Measurements from ENCODE around the gene LBP.

GRCh38 chr20:38355161-38356012, 9.1 kb downstream of the LBP start:
- TF ChIP-seq CTCF (IDR thresholded peaks at IDR 0.05) (no peak), EP300 (IDR thresholded peaks at IDR 0.05) (no peak), POLR2AphosphoS5 (IDR thresholded peaks at IDR 0.05) (no peak), POLR2A (IDR thresholded peaks at IDR 0.05) (no peak)

Measured in sigmoid colon (tissue), 4 donors.